SU-DHL-6 (cell line): ENCODE results near the gene HOXD10.

ENCODE experiments used
- H2AFZ ChIP-seq: fragments of 200-600 bp; sonication (generic); 2 replicates; pipeline ENCODE4 v1.6.1; 2014; ENCODE audit warnings: low read depth, mild to moderate bottlenecking, moderate library complexity, mixed read lengths, antibody characterized with exemption, low read length; ENCODE audit not compliant: severe bottlenecking
- H3F3A ChIP-seq: fragments of 200-600 bp; shearing (Covaris generic); 2 replicates; pipeline ENCODE4 v1.6.0; 2016; ENCODE audit warnings: antibody characterized with exemption, mild to moderate bottlenecking; ENCODE audit not compliant: insufficient read depth
- H3K27ac ChIP-seq: fragments of 200-600 bp; sonication (generic); 2 replicates; pipeline ENCODE4 v1.5.1; 2016; ENCODE audit warnings: low read depth, mild to moderate bottlenecking, low read length, moderate library complexity, mixed read lengths
- H3K27me3 ChIP-seq: fragments of 200-600 bp; sonication (generic), shearing (Covaris generic); 2 replicates; pipeline ENCODE4 v1.6.0; 2014; ENCODE audit warnings: mild to moderate bottlenecking, low read length
- H3K36me3 ChIP-seq: fragments of 200-600 bp; sonication (generic); 2 replicates; pipeline ENCODE4 v1.6.1; 2014; ENCODE audit warnings: mild to moderate bottlenecking, low read length, mixed read lengths
- H3K4me2 ChIP-seq: fragments of 300-600, 200-600 bp; shearing (Covaris generic), sonication (generic); 2 replicates; pipeline ENCODE4 v1.6.0; 2014; ENCODE audit warnings: low read length, low read depth, mild to moderate bottlenecking; ENCODE audit not compliant: poor library complexity, severe bottlenecking
- H3K4me3 ChIP-seq: fragments of 200-600 bp; sonication (generic); 2 replicates; pipeline ENCODE4 v1.5.1; 2014; ENCODE audit warnings: antibody characterized with exemption, low read length, mild to moderate bottlenecking, mixed read lengths; ENCODE audit not compliant: insufficient read depth, poor library complexity, severe bottlenecking
- H3K79me2 ChIP-seq: fragments of 200-600 bp; sonication (generic); 2 replicates; pipeline ENCODE4 v1.6.1; 2014; ENCODE audit warnings: mild to moderate bottlenecking, low read length, moderate library complexity; ENCODE audit not compliant: insufficient read depth
- H3K9ac ChIP-seq: fragments of 200-600 bp; sonication (generic); 2 replicates; pipeline ENCODE4 v1.7.0; 2014; ENCODE audit warnings: mild to moderate bottlenecking, low read length
- H3K9me2 ChIP-seq: fragments of 200-600 bp; sonication (generic); replicated peaks from 2 replicates; pipeline ENCODE4 v1.6.1; 2014; ENCODE audit warnings: low read length; ENCODE audit not compliant: insufficient read depth
- H3K9me3 ChIP-seq: fragments of 200-600 bp; sonication (generic); 2 replicates; pipeline ENCODE4 v1.6.1; 2014; ENCODE audit warnings: low read length, mixed read lengths; ENCODE audit not compliant: insufficient read depth
- H4K20me1 ChIP-seq: fragments of 200-600 bp; sonication (generic); 2 replicates; pipeline ENCODE4 v1.6.1; 2014; ENCODE audit warnings: low read depth, mild to moderate bottlenecking, antibody characterized with exemption, low read length, moderate library complexity, mixed read lengths
- CTCF ChIP-seq: fragments of 200-600 bp; sonication (generic); IDR thresholded peaks from one replicate; pipeline ENCODE4 v1.5.1; 2017; ENCODE audit warnings: antibody characterized with exemption, mild to moderate bottlenecking, low read length, moderate library complexity; ENCODE audit not compliant: insufficient read depth, poor library complexity, severe bottlenecking
- EZH2phosphoT487 ChIP-seq: fragments of 200-600 bp; sonication (generic), shearing (Covaris generic); conservative IDR thresholded peaks from 2 replicates; pipeline ENCODE4 v1.6.1; 2018; ENCODE audit warnings: mild to moderate bottlenecking, antibody characterized with exemption, low read length, moderate library complexity, mixed read lengths

HOXD10 gene

GRCh38 chr2:176092270-176093144, 24.1 kb upstream of the HOXD10 start, which contains the start of gene HOXD13:
Gene HOXD13 (plus strand): TSS chr2:176092721. CDS start chr2:176092891, 170 bp downstream.
- Histone ChIP-seq H4K20me1 (no peaks in the 10 kb centered on the region), H3K9me2 (no peaks in the 10 kb centered on the region), H2AFZ (no peak within 1 kb of the TSS), H3F3A (no peaks in the 10 kb centered on the region), H3K27me3 (no peaks in the 10 kb centered on the region), H3K4me3 (no peak within 1 kb of the TSS), H3K9ac (no peak within 1 kb of the TSS), H3K9me3 (no peaks in the 10 kb centered on the region), H3K36me3 (no peaks in the 10 kb centered on the region), H3K4me2 (no peak within 1 kb of the TSS), H3K27ac (no peak within 1 kb of the TSS), H3K79me2 (no peaks in the 10 kb centered on the region)
- no peak for TF ChIP-seq CTCF
- TF ChIP-seq EZH2phosphoT487 = no peak

GRCh38 chr2:176093145-176093897, 23.3 kb upstream of the HOXD10 start:
- no peak overlapping the region for H3K4me2 ChIP-seq
- no peaks in the 10 kb centered on the region for H3K36me3 ChIP-seq
- no peaks in the 10 kb centered on the region for H4K20me1 ChIP-seq
- TF ChIP-seq EZH2phosphoT487 = no peak
- TF ChIP-seq CTCF = no peak
- H3K9me2 ChIP-seq = no peaks in the 10 kb centered on the region
- no peaks in the 10 kb centered on the region for H3K9me3 ChIP-seq
- H3K27me3 ChIP-seq = no peaks in the 10 kb centered on the region
- H3K27ac ChIP-seq = no peak overlapping the region
- no peak overlapping the region for H3K9ac ChIP-seq
- H3F3A ChIP-seq = no peaks in the 10 kb centered on the region
- H3K4me3 ChIP-seq = no peak overlapping the region
- H3K79me2 ChIP-seq = no peaks in the 10 kb centered on the region
- no peak overlapping the region for H2AFZ ChIP-seq

- no peak overlapping the region for H3K4me3 ChIP-seq
- no peaks in the 10 kb centered on the region for H3K9me3 ChIP-seq
- no peak overlapping the region for H3K27ac ChIP-seq
- no peak overlapping the region for H3K9ac ChIP-seq
- no peaks in the 10 kb centered on the region for H3K79me2 ChIP-seq
- H3K36me3 ChIP-seq = no peaks in the 10 kb centered on the region
- H3K4me2 ChIP-seq = no peak overlapping the region
- TF ChIP-seq EZH2phosphoT487 (no peak), CTCF (no peak)
- H3K27me3 ChIP-seq = no peaks in the 10 kb centered on the region
- no peak overlapping the region for H2AFZ ChIP-seq
- no peaks in the 10 kb centered on the region for H3F3A ChIP-seq
- no peaks in the 10 kb centered on the region for H4K20me1 ChIP-seq
- no peaks in the 10 kb centered on the region for H3K9me2 ChIP-seq
Measured at GRCh38 chr2:176093898-176094249, 22.7 kb upstream of the HOXD10 start.
